Mucosa of descending colon (tissue), 3 donors: ENCODE results near the gene NR1I3. TPM values are rescaled to one million over a fixed set of nuclear protein-coding genes. Genes with fewer than 3 reads are reported as not detected.
A peak's percentile ranks its signal among the peaks of the same experiment; 100 is the strongest.

ENCODE experiments used
- ATAC-seq: fragments of 200-7000 bp; cut with Tn5 transposase; one replicate; pipeline ENCODE4 v1.9.1; 2020; ENCODE audit warnings: mild to moderate bottlenecking, moderate library complexity
- DNase-seq, 3 donors: peaks; one replicate each; pipeline ENCODE4 v3.0.0-alpha.2; 2020
- H3K36me3 ChIP-seq: fragments of 200-600 bp; one replicate; pipeline ENCODE4 v1.8.0; 2021; ENCODE audit warnings: low read depth, mild to moderate bottlenecking
- H3K4me1 ChIP-seq: fragments of 200-600 bp; one replicate; pipeline ENCODE4 v1.8.0; 2021; ENCODE audit warnings: low read depth, mild to moderate bottlenecking
- H3K4me3 ChIP-seq: fragments of 200-600 bp; one replicate; pipeline ENCODE4 v1.8.0; 2021; ENCODE audit warnings: mild to moderate bottlenecking
- H3K9me3 ChIP-seq: fragments of 200-600 bp; one replicate; pipeline ENCODE4 v1.8.0; 2021; ENCODE audit warnings: mild to moderate bottlenecking
- intact Hi-C, 2 donors: fragments of 100-400 bp; cut with DNase I in 1 of 2; cut with micrococcal nuclease in 1 of 2; formaldehyde crosslinking; loops; one replicate each; pipeline versions ENCODE4 v1.11.0 to v1.11.1; 2022; cut with DNase I, micrococcal nuclease
- total RNA-seq, 3 donors: library from RNA; stranded (reverse); fragmentation: NEBNext Ultra II Directional in 2 of 3; extraction: Animal tissue kit (Norgen Biotek cat#: 25700) in 2 of 3; gene quantifications; one replicate each; pipeline versions ENCODE4 v1.2.1 to v1.2.4, GENCODE V29; 2021 to 2023
- TF ChIP-seq, protein P1 (sequence below): fragments of 200-600 bp; IDR thresholded peaks from one replicate; pipeline ENCODE4 v1.8.0; 2022; ENCODE audit warnings: antibody characterized with exemption, mild to moderate bottlenecking
- donor health status: DM: no; HTN: no; CAD: no; lungs with moderate emphysema.
- donor health status: DM: no; HTN: no; CAD: no.
- donor health status: DM: no; HTN: yes; CAD: no.

The NR1I3 gene
- total RNA-seq, 3 donors from 2014 or later, result not detected

DNA sequence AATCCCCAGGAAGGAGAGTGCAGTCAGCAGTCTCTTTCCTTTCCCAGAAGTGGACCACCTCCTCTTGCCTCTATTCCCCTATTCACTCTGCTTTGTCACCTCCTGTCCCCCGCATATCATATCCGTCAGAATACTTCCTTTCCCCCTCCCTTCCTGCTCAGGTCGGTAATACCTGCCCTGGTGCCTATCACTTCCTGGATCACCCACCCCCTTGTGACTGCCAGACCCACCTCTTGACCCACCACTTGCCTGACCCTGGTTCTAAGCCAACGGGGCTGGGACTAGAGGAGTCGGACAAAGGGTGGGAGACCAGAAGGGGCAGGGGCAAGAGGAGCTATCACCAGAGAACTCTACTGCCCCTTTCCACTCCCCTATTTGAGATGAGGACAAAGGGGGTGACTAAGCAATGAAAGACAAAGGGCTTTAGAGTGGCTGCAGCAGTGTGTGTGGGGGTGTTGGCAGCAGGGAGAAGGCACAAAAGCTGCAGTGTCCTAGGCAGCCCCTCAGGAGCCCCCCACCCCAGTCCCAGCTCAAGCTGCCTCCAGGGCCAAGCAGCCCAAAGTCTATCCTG lies 37.5 kb downstream of the NR1I3 start:
- TF ChIP-seq, protein P1, sequence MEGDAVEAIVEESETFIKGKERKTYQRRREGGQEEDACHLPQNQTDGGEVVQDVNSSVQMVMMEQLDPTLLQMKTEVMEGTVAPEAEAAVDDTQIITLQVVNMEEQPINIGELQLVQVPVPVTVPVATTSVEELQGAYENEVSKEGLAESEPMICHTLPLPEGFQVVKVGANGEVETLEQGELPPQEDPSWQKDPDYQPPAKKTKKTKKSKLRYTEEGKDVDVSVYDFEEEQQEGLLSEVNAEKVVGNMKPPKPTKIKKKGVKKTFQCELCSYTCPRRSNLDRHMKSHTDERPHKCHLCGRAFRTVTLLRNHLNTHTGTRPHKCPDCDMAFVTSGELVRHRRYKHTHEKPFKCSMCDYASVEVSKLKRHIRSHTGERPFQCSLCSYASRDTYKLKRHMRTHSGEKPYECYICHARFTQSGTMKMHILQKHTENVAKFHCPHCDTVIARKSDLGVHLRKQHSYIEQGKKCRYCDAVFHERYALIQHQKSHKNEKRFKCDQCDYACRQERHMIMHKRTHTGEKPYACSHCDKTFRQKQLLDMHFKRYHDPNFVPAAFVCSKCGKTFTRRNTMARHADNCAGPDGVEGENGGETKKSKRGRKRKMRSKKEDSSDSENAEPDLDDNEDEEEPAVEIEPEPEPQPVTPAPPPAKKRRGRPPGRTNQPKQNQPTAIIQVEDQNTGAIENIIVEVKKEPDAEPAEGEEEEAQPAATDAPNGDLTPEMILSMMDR, result no peak
- peaks cover 4% of the 10 kb centered on the region for H3K36me3 ChIP-seq
- intact Hi-C loops, result no loop called here
- no peak for DNase-seq
- no peaks in the 10 kb centered on the region for H3K9me3 ChIP-seq
- no peak overlapping the region for H3K4me3 ChIP-seq
- peaks cover 24% of the 10 kb centered on the region for H3K4me1 ChIP-seq
- ATAC-seq, result no peak

DNA sequence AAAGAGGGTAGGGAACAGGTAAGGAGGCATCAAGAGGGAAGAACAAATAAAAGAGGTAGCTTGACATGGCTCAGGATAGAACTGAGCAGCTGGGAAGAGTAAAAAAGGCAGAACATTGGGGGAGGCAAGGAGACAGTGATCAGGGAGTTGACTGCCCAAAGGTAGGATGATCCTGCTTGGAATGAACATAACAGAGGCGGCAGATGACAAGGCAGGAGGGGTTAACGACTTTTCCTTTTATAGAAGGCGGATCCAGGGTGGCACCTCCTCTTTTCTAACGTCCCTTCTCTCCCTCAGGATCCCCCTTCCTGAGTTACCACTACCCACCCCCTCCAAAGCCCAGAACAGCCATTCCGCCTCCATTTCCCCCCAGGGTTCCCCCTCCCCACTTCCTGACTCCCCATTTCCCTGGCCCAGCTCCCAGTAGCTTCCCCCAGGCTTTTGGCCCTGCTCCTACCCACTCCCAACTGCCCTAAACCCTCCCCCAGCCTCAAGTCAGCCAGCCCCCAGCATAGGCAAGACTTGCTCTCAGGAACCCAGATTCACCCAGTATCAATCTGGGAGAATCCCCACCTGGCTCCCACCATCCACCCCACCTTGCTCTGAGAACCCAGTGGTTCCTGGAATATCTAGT lies 38.4 kb downstream of the NR1I3 start:
- DNase-seq (no peak), ATAC-seq (no peak)
- Histone ChIP-seq H3K4me1 (peaks cover 24% of the 10 kb centered on the region), H3K4me3 (no peak overlapping the region), H3K36me3 (peaks cover 4% of the 10 kb centered on the region), H3K9me3 (no peaks in the 10 kb centered on the region)
- TF ChIP-seq, protein P1, result no peak
- intact Hi-C loops, result loop anchor here in 1 of 2 donors (10.0 kb wide), 1 partner anchor 185 kb away; no protein-coding TSS in a partner anchor

DNA sequence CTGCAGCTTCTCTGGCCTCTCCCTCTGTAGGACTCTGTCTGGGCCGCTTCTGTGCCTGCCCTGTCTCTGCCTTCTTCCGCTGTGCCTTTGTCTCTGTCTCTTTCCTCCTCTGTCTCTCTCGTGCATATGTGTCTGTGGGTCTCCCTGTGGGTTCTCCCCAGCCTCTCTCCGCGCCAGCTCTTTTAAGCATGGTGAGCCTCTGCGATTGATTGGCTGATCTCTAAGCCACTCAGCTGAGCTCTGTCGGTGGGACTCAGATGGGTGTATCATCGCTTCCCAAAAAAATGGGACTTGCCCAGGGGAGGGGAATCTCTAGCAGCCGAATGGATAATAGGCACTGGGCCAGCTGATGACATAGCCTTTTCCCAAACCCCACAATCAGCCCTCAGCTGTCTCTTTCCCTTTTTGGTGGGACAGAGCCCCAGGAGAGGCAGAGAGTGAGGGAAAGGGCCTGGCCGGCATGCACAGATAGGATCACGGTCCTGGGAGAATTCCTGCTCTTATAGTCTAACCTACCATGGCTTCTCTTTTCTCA lies 39.0 kb downstream of the NR1I3 start, which contains the start of gene ADAMTS4:
Gene ADAMTS4 (minus strand): TSS at position 158 of the 535 bp plus-strand sequence. CDS start 427 bp downstream, outside the sequence.
- TF ChIP-seq, protein P1, result no peak
- no peaks in the 10 kb centered on the region for H3K36me3 ChIP-seq
- ATAC-seq (no peak), DNase-seq (peak in 1 of 3 donors; percentile 49)
- no peaks in the 10 kb centered on the region for H3K9me3 ChIP-seq
- intact Hi-C loops, result loop anchor here in 1 of 2 donors (10.0 kb wide), 1 partner anchor 186 kb away; no protein-coding TSS in a partner anchor
- H3K4me1 ChIP-seq, result peaks cover 23% of the 10 kb centered on the region
- no peak within 1 kb of the TSS for H3K4me3 ChIP-seq

DNA sequence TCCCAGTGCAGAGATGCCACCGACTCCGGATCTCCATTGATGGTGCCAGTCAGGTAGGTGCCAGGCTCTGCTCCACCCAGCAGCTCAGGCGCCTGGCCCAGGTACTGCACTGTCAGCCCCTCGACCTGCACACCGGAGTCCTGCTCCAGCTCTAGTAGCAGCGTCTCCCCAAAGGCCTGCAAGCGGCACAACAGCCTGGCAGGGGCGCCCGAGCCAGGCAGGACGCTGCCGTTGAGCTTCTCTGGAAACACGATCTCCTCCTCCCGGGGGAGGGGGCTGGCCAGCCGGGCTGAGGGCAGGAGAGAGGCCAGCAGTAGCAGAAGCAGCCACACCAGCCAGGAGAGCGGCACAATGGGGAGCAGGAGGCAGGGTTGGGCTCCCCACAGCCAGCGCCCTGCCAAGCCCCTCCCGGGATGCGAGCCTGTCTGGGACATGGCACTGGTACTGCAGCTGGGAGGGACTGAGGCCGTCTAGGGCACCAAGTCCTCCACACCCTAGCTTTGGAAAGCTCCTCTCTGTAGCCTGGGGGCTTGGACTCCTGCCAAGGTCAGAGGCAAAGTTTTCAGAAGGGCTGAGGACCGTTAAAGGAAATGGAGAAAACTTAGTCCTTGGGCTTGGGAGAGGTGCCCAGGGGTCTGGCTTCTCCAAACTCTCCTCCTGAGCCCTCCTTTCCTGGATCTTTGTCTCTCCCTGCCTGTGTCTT lies 39.7 kb downstream of the NR1I3 start:
- no peak for ATAC-seq

More for the DNA sequence above, 39.7 kb downstream of the NR1I3 start:
- Histone ChIP-seq H3K4me3 (no peak overlapping the region), H3K4me1 (peaks cover 17% of the 10 kb centered on the region), H3K36me3 (no peaks in the 10 kb centered on the region), H3K9me3 (no peaks in the 10 kb centered on the region)
- intact Hi-C loops, result loop anchor here in 1 of 2 donors (10.0 kb wide), 1 partner anchor 186 kb away; no protein-coding TSS in a partner anchor
- TF ChIP-seq, protein P1, result no peak
- no peak for DNase-seq
